ENCODE results near the gene PRKCE. TPM values are rescaled to one million over a fixed set of nuclear protein-coding genes. Genes with fewer than 3 reads are reported as not detected.

The PRKCE gene
- polyA plus RNA-seq, 2 donors: 2.6 to 2.9 TPM

DNA sequence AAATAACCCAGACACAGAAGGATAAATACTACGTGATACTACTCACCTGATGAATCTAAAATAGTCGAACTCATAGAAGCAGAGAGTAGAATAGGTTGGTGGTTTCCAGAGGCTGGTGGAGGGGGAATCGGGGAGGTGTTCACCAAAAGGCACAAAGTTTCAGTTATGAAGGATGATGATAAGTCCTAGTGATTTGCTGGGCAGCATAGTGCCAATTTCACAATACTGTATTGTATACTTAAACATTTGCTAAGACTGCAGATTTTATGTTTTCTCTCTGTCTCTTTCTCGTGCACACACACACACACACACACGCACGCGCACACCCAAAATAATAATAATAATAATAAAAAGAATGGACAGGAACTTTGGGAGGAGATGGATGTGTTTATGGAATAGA is 425.4 kb downstream of the PRKCE start:
- WGBS, 2 donors: 90 to 93% methylated on average over 7 of the region's 7 CpGs
- H3K27me3 ChIP-seq (ENCODE audit: control insufficient read depth in 1 of 2, insufficient read depth in 2 of 2, low read length in 2 of 2): no peaks in the 10 kb centered on the region

DNA sequence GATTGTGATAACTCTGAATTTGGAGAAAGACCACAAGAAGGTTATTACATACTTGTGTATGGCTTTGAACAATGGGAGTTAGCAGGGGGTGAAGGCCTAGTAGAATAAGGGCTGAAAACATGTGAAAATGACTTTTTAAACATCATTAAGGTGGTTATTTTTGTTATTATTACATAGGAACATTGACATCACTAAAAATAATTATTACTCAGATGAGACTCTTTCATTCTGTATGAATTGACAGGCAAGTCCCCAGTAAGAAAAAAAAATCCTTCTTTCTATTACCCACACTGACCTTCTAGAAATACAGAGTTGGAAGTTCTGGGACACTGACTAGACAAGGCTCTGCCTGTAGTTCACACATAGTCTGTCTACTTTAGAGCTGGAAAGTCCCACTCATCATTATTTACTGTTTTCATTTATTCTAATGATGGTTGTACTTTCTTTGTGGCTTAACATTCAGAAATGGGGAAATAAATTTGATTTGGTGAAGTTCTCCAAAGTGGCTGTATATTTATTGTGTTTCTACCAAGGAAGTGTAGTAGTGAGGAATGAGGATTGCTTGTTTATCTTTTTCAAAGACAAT is 426.1 kb downstream of the PRKCE start:
- Histone ChIP-seq H3K36me3 (ENCODE audit: control insufficient read depth in 2 of 2, insufficient read depth in 2 of 2, low read length in 1 of 2) (no peaks in the 10 kb centered on the region), H3K9me3 (ENCODE audit: control insufficient read depth in 2 of 2, insufficient read depth in 1 of 2, low read depth in 1 of 2, low read length in 1 of 2) (no peaks in the 10 kb centered on the region)

More for the DNA sequence above, 425.4 kb downstream of the PRKCE start:
- Histone ChIP-seq H3K36me3 (ENCODE audit: control insufficient read depth in 2 of 2, insufficient read depth in 2 of 2, low read length in 1 of 2) (no peaks in the 10 kb centered on the region), H3K9me3 (ENCODE audit: control insufficient read depth in 2 of 2, insufficient read depth in 1 of 2, low read depth in 1 of 2, low read length in 1 of 2) (no peaks in the 10 kb centered on the region), H3K4me1 (ENCODE audit: control insufficient read depth in 2 of 2, insufficient read depth in 2 of 2, low read length in 1 of 2) (no peaks in the 10 kb centered on the region), H3K27ac (ENCODE audit: low read depth in 2 of 2, low read length in 1 of 2) (no peak overlapping the region), H3K4me3 (ENCODE audit: low read depth in 1 of 2, low read length in 2 of 2) (no peak overlapping the region)

DNA sequence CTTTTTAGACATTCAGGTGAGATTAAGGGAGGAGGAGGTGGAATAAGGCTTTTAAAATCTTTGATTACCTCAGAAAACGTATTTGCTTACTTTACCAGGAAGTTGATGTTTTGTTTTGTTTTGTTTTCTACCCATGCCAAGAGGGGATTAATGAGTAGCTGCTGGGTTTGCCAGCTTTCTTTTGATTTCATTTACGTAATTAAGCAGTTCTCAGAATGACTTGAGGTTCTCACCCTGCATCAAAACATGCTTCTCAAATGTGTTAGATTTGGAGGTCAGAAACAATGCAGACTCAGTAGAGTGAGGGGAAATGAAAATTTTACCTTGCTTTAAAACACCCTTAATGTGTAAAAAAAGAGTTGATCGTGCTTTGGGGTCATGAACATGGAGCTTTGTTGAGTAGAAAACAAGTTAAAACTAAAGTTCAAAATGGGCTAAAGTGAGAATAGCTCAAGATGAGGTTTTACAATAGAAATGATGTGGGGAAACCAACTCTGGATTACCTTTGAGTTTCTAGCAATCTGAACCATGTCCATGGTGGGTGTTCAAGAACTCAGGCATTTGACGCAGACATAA is 428.6 kb downstream of the PRKCE start:
- H3K4me1 ChIP-seq (ENCODE audit: control insufficient read depth in 2 of 2, insufficient read depth in 2 of 2, low read length in 1 of 2): no peaks in the 10 kb centered on the region
- H3K27me3 ChIP-seq (ENCODE audit: control insufficient read depth in 1 of 2, insufficient read depth in 2 of 2, low read length in 2 of 2): no peaks in the 10 kb centered on the region
- H3K9me3 ChIP-seq (ENCODE audit: control insufficient read depth in 2 of 2, insufficient read depth in 1 of 2, low read depth in 1 of 2, low read length in 1 of 2): no peaks in the 10 kb centered on the region
- no peak overlapping the region for H3K4me3 ChIP-seq (ENCODE audit: low read depth in 1 of 2, low read length in 2 of 2)
- H3K36me3 ChIP-seq (ENCODE audit: control insufficient read depth in 2 of 2, insufficient read depth in 2 of 2, low read length in 1 of 2): no peaks in the 10 kb centered on the region
- no peak overlapping the region for H3K27ac ChIP-seq (ENCODE audit: low read depth in 2 of 2, low read length in 1 of 2)
- WGBS, 2 donors: 60 to 65% methylated on average over 4 of the region's 4 CpGs

More for the DNA sequence above, 426.1 kb downstream of the PRKCE start:
- no peaks in the 10 kb centered on the region for H3K4me1 ChIP-seq (ENCODE audit: control insufficient read depth in 2 of 2, insufficient read depth in 2 of 2, low read length in 1 of 2)
- H3K27ac ChIP-seq (ENCODE audit: low read depth in 2 of 2, low read length in 1 of 2): no peak overlapping the region
- H3K27me3 ChIP-seq (ENCODE audit: control insufficient read depth in 1 of 2, insufficient read depth in 2 of 2, low read length in 2 of 2): no peaks in the 10 kb centered on the region
- no peak overlapping the region for H3K4me3 ChIP-seq (ENCODE audit: low read depth in 1 of 2, low read length in 2 of 2)

DNA sequence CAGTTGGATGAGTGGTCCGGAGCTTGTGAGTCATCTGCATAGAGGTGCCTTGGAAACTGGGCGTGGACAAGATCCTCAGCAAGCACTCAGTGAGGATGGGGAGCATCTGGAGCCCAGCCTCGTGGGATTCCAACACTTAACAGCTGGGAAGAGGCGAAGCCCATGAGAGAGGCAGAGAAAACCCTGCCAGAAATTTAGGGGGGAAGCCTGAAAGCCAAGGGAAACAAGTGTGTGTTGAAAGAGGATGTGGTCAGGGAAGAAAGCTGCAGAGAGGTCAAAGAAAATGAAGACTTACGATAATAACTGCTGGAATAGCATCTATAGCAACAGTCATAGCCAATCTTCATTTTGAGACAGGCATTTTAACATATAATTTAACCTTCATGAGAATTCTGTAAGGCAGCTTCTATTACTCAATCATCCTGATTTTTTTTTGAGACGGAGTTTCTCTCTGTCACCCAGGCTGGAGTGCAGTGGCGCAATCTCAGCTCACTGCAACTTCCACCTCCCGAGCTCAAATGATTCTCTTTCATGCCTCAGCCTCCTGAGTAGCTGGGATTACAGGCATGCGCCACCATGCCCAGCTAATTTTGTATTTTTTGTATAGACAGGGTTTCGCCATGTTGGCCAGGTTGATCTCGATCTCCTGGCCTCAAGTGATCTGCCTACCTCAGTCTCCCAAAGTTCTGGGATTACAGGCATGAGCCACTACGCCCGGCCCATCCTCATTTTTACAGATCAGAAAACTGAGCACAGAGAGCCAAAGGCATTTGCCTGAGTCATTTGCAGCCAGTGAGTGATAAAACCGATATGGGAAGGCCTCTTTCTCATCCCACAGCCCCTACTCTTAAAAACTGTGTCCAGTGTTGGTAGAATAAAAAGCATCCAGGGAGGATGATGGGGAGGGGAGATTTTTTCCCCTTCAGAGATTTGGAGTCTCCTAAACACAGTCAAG is 431.3 kb downstream of the PRKCE start:
- Histone ChIP-seq H3K36me3 (ENCODE audit: control insufficient read depth in 2 of 2, insufficient read depth in 2 of 2, low read length in 1 of 2) (peaks cover 2 to 6% of the 10 kb centered on the region in 2 donors), H3K9me3 (ENCODE audit: control insufficient read depth in 2 of 2, insufficient read depth in 1 of 2, low read depth in 1 of 2, low read length in 1 of 2) (no peaks in the 10 kb centered on the region), H3K27me3 (ENCODE audit: control insufficient read depth in 1 of 2, insufficient read depth in 2 of 2, low read length in 2 of 2) (no peaks in the 10 kb centered on the region), H3K4me3 (ENCODE audit: low read depth in 1 of 2, low read length in 2 of 2) (no peak overlapping the region), H3K27ac (ENCODE audit: low read depth in 2 of 2, low read length in 1 of 2) (no peak overlapping the region), H3K4me1 (ENCODE audit: control insufficient read depth in 2 of 2, insufficient read depth in 2 of 2, low read length in 1 of 2) (no peaks in the 10 kb centered on the region)
- WGBS, 2 donors: 78 to 83% methylated on average over 14 of the region's 14 CpGs

DNA sequence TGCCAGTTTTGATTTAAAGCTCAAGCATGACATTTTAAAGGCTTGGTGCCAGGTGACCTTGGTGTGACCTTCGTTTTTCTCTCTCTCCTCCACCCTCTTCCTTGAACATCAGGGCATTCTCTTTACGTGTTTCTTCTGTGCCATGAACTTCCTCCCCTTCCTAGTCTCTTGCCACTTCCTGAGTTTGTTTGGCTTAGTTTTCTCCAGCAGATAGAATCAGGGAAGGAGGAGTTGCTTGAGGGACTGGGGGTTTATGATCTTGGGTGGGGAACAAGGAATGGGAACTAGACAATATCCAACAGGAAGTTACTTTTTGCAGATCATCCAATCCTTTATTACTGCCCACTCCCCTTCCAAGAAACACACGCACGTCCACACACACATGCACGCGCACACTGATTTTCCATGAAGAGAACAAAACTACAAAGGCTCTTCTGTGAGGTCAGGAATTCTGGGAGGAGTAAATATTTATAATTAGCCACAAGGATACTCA is 435.1 kb downstream of the PRKCE start:
- H3K9me3 ChIP-seq (ENCODE audit: control insufficient read depth in 2 of 2, insufficient read depth in 1 of 2, low read depth in 1 of 2, low read length in 1 of 2): no peaks in the 10 kb centered on the region
- peak overlapping the region in 1 of 2 donors; percentile 9 for H3K27ac ChIP-seq (ENCODE audit: low read depth in 2 of 2, low read length in 1 of 2)
- H3K4me3 ChIP-seq (ENCODE audit: low read depth in 1 of 2, low read length in 2 of 2): no peak overlapping the region
- H3K36me3 ChIP-seq (ENCODE audit: control insufficient read depth in 2 of 2, insufficient read depth in 2 of 2, low read length in 1 of 2): peaks cover 2 to 6% of the 10 kb centered on the region in 2 donors
- no peaks in the 10 kb centered on the region for H3K27me3 ChIP-seq (ENCODE audit: control insufficient read depth in 1 of 2, insufficient read depth in 2 of 2, low read length in 2 of 2)
- 74 to 78% methylated on average over 6 of the region's 6 CpGs for whole genome bisulfite sequencing, 2 donors
- no peaks in the 10 kb centered on the region for H3K4me1 ChIP-seq (ENCODE audit: control insufficient read depth in 2 of 2, insufficient read depth in 2 of 2, low read length in 1 of 2)

DNA sequence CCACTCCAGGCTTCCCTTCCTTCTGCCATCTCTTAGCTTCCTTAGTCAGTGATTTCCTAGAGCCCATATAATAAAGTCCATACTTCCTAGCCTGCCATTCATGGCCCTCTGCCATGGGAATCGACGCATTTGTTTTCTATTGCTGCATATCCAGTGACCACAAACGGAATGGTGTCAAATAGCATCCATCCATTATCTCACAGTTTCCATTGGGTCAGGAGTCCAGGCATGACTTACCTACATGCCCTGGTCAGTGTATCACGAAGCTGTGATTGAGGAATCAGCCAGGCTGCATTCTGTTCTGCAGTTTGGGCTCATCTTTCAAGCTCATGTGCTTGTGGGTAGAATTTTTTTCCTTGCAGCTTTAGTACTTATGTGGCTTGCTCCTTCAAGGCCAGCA is 436.0 kb downstream of the PRKCE start:
- Histone ChIP-seq H3K27ac (ENCODE audit: low read depth in 2 of 2, low read length in 1 of 2) (peak overlapping the region in 1 of 2 donors; percentile 37), H3K9me3 (ENCODE audit: control insufficient read depth in 2 of 2, insufficient read depth in 1 of 2, low read depth in 1 of 2, low read length in 1 of 2) (no peaks in the 10 kb centered on the region), H3K27me3 (ENCODE audit: control insufficient read depth in 1 of 2, insufficient read depth in 2 of 2, low read length in 2 of 2) (no peaks in the 10 kb centered on the region), H3K4me3 (ENCODE audit: low read depth in 1 of 2, low read length in 2 of 2) (no peak overlapping the region), H3K4me1 (ENCODE audit: control insufficient read depth in 2 of 2, insufficient read depth in 2 of 2, low read length in 1 of 2) (no peaks in the 10 kb centered on the region), H3K36me3 (ENCODE audit: control insufficient read depth in 2 of 2, insufficient read depth in 2 of 2, low read length in 1 of 2) (peaks cover 2 to 6% of the 10 kb centered on the region in 2 donors)
- WGBS, 2 donors: 89 to 91% methylated on average over 4 of the region's 4 CpGs

DNA sequence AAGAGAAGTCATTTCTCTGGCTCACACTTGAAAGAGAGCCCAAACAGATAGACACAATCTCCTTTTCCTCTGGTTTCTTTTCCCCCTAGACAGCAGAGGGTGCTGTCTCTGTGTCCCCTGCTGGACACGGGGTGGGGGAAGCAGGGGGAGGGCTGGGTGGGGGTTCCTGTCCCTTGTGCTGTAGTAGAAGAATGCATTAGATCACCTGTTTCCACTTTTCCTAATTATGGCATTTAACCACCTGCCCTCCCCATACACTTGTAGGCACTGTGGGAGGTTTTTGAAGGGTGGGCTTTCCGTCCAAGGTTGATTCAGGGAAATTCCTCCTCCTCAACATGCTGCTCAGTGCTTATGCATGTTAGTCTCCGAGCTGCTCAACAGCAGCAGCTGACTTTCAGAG is 439.5 kb downstream of the PRKCE start:
- H3K4me3 ChIP-seq (ENCODE audit: low read depth in 1 of 2, low read length in 2 of 2): no peak overlapping the region
- H3K9me3 ChIP-seq (ENCODE audit: control insufficient read depth in 2 of 2, insufficient read depth in 1 of 2, low read depth in 1 of 2, low read length in 1 of 2): no peaks in the 10 kb centered on the region
- H3K4me1 ChIP-seq (ENCODE audit: control insufficient read depth in 2 of 2, insufficient read depth in 2 of 2, low read length in 1 of 2): no peaks in the 10 kb centered on the region
- H3K27ac ChIP-seq (ENCODE audit: low read depth in 2 of 2, low read length in 1 of 2): no peak overlapping the region
- 40 to 44% methylated on average over 3 of the region's 3 CpGs for WGBS, 2 donors
- peaks cover 2 to 6% of the 10 kb centered on the region in 2 donors for H3K36me3 ChIP-seq (ENCODE audit: control insufficient read depth in 2 of 2, insufficient read depth in 2 of 2, low read length in 1 of 2)
- H3K27me3 ChIP-seq (ENCODE audit: control insufficient read depth in 1 of 2, insufficient read depth in 2 of 2, low read length in 2 of 2): no peaks in the 10 kb centered on the region

DNA sequence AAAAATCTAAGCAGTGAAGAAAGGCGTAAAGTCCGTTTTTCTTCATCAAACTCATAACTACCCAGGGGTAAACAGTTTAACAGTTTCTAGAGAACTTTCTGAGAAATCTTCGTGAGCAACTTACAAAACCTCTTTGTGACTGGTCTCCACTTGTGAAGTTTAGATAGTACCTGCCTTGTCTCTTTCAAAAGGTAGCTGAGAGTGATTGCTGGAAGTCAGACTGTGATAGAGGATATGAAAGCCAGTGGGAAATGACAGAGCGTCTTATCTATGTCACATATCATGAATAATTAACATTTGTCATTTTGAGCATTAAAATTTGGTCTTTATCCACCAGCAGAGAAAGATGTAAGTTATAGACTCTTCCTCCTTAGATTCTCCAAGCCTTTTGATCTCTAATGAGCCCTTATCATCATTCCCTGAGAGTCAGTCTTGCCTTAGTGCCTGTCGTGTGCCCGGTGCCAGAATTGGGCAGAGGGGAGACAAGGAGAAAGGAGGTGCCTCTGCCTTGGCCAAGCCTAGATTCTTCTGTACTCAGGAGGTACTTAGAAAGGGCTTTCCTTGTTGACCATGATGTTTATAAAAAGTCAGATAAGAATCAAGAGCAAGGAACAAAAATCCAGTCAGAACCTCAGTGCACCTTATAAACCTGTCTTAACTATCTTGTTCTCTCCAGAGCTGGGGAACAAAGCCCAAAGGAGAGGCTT is 440.6 kb downstream of the PRKCE start:
- Histone ChIP-seq H3K4me1 (ENCODE audit: control insufficient read depth in 2 of 2, insufficient read depth in 2 of 2, low read length in 1 of 2) (no peaks in the 10 kb centered on the region), H3K9me3 (ENCODE audit: control insufficient read depth in 2 of 2, insufficient read depth in 1 of 2, low read depth in 1 of 2, low read length in 1 of 2) (no peaks in the 10 kb centered on the region), H3K27me3 (ENCODE audit: control insufficient read depth in 1 of 2, insufficient read depth in 2 of 2, low read length in 2 of 2) (no peaks in the 10 kb centered on the region), H3K4me3 (ENCODE audit: low read depth in 1 of 2, low read length in 2 of 2) (no peak overlapping the region), H3K27ac (ENCODE audit: low read depth in 2 of 2, low read length in 1 of 2) (no peak overlapping the region), H3K36me3 (ENCODE audit: control insufficient read depth in 2 of 2, insufficient read depth in 2 of 2, low read length in 1 of 2) (no peaks in the 10 kb centered on the region)
- 73 to 91% methylated on average over 6 of the region's 6 CpGs for WGBS, 2 donors

DNA sequence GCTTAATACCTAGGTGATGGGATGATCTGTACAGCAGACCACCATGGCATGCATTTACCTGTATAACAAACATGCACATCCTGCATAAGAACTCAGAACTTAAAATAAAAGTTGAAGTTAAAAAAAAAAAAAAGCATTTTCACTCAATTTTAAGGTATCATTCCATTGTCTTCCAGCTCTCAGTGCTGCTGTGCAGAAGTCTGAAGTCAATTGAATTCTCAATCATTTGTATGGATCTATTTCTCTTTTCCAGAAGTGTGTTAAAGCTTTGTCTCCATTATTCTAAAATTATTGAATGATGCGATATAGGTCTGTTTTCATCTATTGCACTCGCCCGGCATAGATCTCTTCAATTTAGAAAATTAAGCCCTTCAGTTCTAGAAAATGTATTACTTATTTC is 443.2 kb downstream of the PRKCE start:
- Histone ChIP-seq H3K27ac (ENCODE audit: low read depth in 2 of 2, low read length in 1 of 2) (no peak overlapping the region), H3K4me3 (ENCODE audit: low read depth in 1 of 2, low read length in 2 of 2) (no peak overlapping the region), H3K36me3 (ENCODE audit: control insufficient read depth in 2 of 2, insufficient read depth in 2 of 2, low read length in 1 of 2) (no peaks in the 10 kb centered on the region), H3K9me3 (ENCODE audit: control insufficient read depth in 2 of 2, insufficient read depth in 1 of 2, low read depth in 1 of 2, low read length in 1 of 2) (no peaks in the 10 kb centered on the region), H3K27me3 (ENCODE audit: control insufficient read depth in 1 of 2, insufficient read depth in 2 of 2, low read length in 2 of 2) (no peaks in the 10 kb centered on the region), H3K4me1 (ENCODE audit: control insufficient read depth in 2 of 2, insufficient read depth in 2 of 2, low read length in 1 of 2) (no peaks in the 10 kb centered on the region)
- 75 to 84% methylated on average over 3 of the region's 3 CpGs for WGBS, 2 donors

All from esophagus (tissue), 2 donors.